ENCODE data around the gene GRIK3.

GRCh38 chr1:36920371-36920770 lies 113.9 kb downstream of the GRIK3 start:
- TF ChIP-seq CTCF (IDR thresholded peaks at IDR 0.05) = no peak
- no peak for TF ChIP-seq POLR2A (IDR thresholded peaks at IDR 0.05)
